ENCODE measurements around the gene MGMT. TPM values are rescaled to one million over a fixed set of nuclear protein-coding genes. Genes with fewer than 3 reads are reported as not detected.

The MGMT gene
- total RNA-seq, 1 donor from 2014 or later = 13.9 TPM

- Mint-ChIP-seq H3K9me3 (ENCODE audit: low read depth) (peaks cover 13% of the 10 kb centered on the region), H3K4me1 (ENCODE audit: low read depth) (no peaks in the 10 kb centered on the region), H3K4me3 (ENCODE audit: unreplicated experiment) (no peak overlapping the region), H3K27me3 (ENCODE audit: low read depth) (no peaks in the 10 kb centered on the region), H3K36me3 (ENCODE audit: low read depth) (peaks cover 6% of the 10 kb centered on the region), H3K27ac (ENCODE audit: unreplicated experiment) (no peak overlapping the region)
- no peak for TF ChIP-seq CTCF (IDR thresholded peaks at IDR 0.05)
- no peak for DNase-seq (ENCODE audit: low spot score)
Observed at GRCh38 chr10:129743738-129744133, 276.7 kb downstream of the MGMT start.

DNA sequence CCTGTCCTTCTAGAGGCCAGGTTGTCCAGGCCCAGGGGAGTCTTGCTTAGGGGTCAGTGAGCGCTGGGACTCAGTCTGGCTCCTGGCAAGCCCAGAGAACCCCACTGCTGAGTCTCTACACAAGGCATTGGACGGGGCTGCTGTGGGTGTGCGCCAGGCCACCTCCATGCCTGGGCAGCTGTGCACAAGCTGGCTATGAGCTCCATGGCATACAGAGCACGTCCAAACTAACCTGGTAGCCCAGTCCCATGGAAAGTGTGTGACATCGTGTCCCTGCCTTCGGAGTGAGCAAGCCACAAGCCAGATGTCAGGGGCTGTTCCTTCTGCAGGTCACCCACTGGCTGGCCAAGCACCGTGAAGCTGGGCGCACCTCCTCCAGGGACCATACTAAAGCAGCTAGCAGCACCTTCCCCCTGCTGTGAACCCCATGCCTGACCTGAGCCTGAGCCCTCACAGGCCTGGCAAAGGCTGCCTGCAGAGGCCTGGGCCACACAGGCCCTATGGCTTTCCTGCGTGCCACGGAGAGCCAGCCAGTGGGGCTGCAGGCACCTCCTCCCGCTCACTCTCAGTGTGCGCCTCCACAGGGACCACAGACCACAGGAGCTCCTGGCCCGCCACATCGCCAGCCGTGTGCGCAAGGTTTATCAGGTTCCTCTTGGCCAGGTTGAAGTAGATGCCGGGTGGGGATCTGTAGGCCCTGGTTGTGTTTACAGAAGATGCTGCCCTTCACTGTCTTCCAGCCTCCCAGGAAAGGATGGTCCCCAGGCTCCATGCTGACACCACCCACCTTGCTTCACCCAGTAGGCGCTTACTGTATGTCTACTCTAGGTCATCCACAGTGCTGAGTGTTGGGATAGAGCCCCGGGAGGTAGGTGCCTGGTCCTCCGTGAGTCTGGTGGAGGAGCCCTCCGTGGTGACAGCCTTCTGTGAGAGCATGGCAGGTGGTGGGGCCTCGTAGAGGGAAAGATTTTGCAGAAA lies 277.4 kb downstream of the MGMT start:
- no peak for TF ChIP-seq CTCF (IDR thresholded peaks at IDR 0.05)
- H3K36me3 Mint-ChIP-seq (ENCODE audit: low read depth) = peaks cover 12% of the 10 kb centered on the region
- H3K27ac Mint-ChIP-seq (ENCODE audit: unreplicated experiment) = no peak overlapping the region
- DNase-seq (ENCODE audit: low spot score) = peak; percentile 89
- no peaks in the 10 kb centered on the region for H3K4me1 Mint-ChIP-seq (ENCODE audit: low read depth)
- peaks cover 16% of the 10 kb centered on the region for H3K9me3 Mint-ChIP-seq (ENCODE audit: low read depth)
- no peak overlapping the region for H3K4me3 Mint-ChIP-seq (ENCODE audit: unreplicated experiment)
- no peaks in the 10 kb centered on the region for H3K27me3 Mint-ChIP-seq (ENCODE audit: low read depth)

DNA sequence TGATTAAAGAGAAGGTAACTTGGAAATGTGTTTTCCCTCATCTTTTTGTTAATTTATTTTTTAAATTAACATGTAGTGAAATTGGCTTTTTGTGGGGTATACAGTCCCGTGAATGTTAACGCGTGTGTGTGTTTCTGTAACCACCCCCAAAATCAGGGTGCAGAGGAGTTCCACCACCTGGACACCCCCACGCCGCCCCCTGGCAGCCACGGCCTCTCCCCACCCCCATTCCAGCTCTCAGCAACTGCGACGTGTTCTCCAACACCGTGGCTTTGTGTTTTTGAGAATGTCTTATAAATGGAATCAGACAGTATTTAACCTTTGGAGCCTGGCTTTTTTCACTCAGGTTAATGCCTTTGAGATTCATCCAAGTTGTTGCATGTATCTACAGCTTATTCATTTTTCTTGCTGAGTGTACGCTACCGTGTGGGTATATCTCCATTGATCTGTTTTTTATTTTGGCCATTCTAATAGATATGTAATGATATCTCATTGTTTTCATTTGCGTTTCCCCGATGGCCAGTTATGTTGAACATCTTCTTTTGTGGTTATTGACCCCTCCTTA lies 278.2 kb downstream of the MGMT start:
- Mint-ChIP-seq H3K4me3 (ENCODE audit: unreplicated experiment) (no peak overlapping the region), H3K27me3 (ENCODE audit: low read depth) (no peaks in the 10 kb centered on the region), H3K4me1 (ENCODE audit: low read depth) (no peaks in the 10 kb centered on the region), H3K27ac (ENCODE audit: unreplicated experiment) (no peak overlapping the region), H3K36me3 (ENCODE audit: low read depth) (peaks cover 14% of the 10 kb centered on the region), H3K9me3 (ENCODE audit: low read depth) (peaks cover 20% of the 10 kb centered on the region)
- no peak for TF ChIP-seq CTCF (IDR thresholded peaks at IDR 0.05)
- no peak for DNase-seq (ENCODE audit: low spot score)

GRCh38 chr10:129754211-129755050 lies 287.4 kb downstream of the MGMT start:
- Mint-ChIP-seq H3K27me3 (ENCODE audit: low read depth) (no peaks in the 10 kb centered on the region), H3K9me3 (ENCODE audit: low read depth) (peaks cover 36% of the 10 kb centered on the region), H3K4me3 (ENCODE audit: unreplicated experiment) (no peak overlapping the region), H3K4me1 (ENCODE audit: low read depth) (no peaks in the 10 kb centered on the region), H3K36me3 (ENCODE audit: low read depth) (peaks cover 13% of the 10 kb centered on the region), H3K27ac (ENCODE audit: unreplicated experiment) (no peak overlapping the region)
- no peak for TF ChIP-seq CTCF (IDR thresholded peaks at IDR 0.05)
- no peak for DNase-seq (ENCODE audit: low spot score)

- Mint-ChIP-seq H3K9me3 (ENCODE audit: low read depth) (peaks cover 33% of the 10 kb centered on the region), H3K4me1 (ENCODE audit: low read depth) (no peaks in the 10 kb centered on the region), H3K36me3 (ENCODE audit: low read depth) (peaks cover 12% of the 10 kb centered on the region), H3K4me3 (ENCODE audit: unreplicated experiment) (no peak overlapping the region), H3K27ac (ENCODE audit: unreplicated experiment) (no peak overlapping the region), H3K27me3 (ENCODE audit: low read depth) (no peaks in the 10 kb centered on the region)
- TF ChIP-seq CTCF (IDR thresholded peaks at IDR 0.05) = no peak
- DNase-seq (ENCODE audit: low spot score) = peak; percentile 55
Observed at GRCh38 chr10:129755158-129755591, 288.1 kb downstream of the MGMT start.

All from chondrocyte (in vitro differentiated cells).